VCaP (cell line): Measurements from ENCODE around the gene RPL19.

Experiments
- H3K27ac ChIP-seq: fragments of 450-650 bp; 2 replicates; pipeline ENCODE4 v1.5.1; 2017
- CTCF ChIP-seq: fragments of 450-650 bp; conservative IDR thresholded peaks from 2 replicates; pipeline ENCODE4 v1.5.1; 2017; ENCODE audit warnings: mild to moderate bottlenecking, moderate library complexity

Gene RPL19

GRCh38 chr17:39200070-39200879 is at the start of gene RPL19:
RPL19 (plus strand) TSS chr17:39200283; CDS start chr17:39200345, 62 bp downstream.
- H3K27ac ChIP-seq: peak within 1 kb of the TSS; percentile 99
- TF ChIP-seq CTCF: no peak

GRCh38 chr17:39150795-39151149 is 49.3 kb upstream of the RPL19 start:
- H3K27ac ChIP-seq: no peak overlapping the region; the same call in 1 of the 2 replicates
- TF ChIP-seq CTCF: no peak

GRCh38 chr17:39151150-39151942 is 48.7 kb upstream of the RPL19 start, which contains the start of gene PLXDC1:
PLXDC1 (minus strand) TSS chr17:39151637; CDS start chr17:39151437, 200 bp downstream.
- TF ChIP-seq CTCF: no peak

GRCh38 chr17:39151943-39152818 is 47.9 kb upstream of the RPL19 start:
- peak overlapping the region; percentile 80 for H3K27ac ChIP-seq
- no peak for TF ChIP-seq CTCF

More at GRCh38 chr17:39151150-39151942, 48.7 kb upstream of the RPL19 start, which contains the start of gene PLXDC1:
- H3K27ac ChIP-seq: peak within 1 kb of the TSS; percentile 80

GRCh38 chr17:39153599-39154051 is 46.5 kb upstream of the RPL19 start:
- TF ChIP-seq CTCF: no peak
- H3K27ac ChIP-seq: peak overlapping the region; percentile 80

- no peak overlapping the region for H3K27ac ChIP-seq
- TF ChIP-seq CTCF: no peak
Measured at GRCh38 chr17:39155654-39156053, 44.4 kb upstream of the RPL19 start.
